Urinary bladder (tissue), 4 donors: ENCODE data around the gene CWF19L2. TPM values are rescaled to one million over a fixed set of nuclear protein-coding genes. Genes with fewer than 3 reads are reported as not detected.
"Not testable (repeated sequence)": the region's sequence is repeated elsewhere in the genome, so short reads cannot be mapped to it uniquely, and the experiment has no call there.

Source experiments
- DNase-seq: peaks from one replicate; pipeline ENCODE4 v3.0.0-alpha.2; 2015; ENCODE audit errors: extremely low spot score
- H3K27ac ChIP-seq: one replicate; pipeline ENCODE4 v1.5.1; 2013; ENCODE audit warnings: low read depth, mild to moderate bottlenecking, moderate library complexity
- H3K36me3 ChIP-seq: one replicate; pipeline ENCODE4 v1.6.1; 2013; ENCODE audit warnings: mild to moderate bottlenecking, moderate library complexity; ENCODE audit not compliant: insufficient read depth
- H3K4me1 ChIP-seq: one replicate; pipeline ENCODE4 v1.6.1; 2013; ENCODE audit warnings: mild to moderate bottlenecking, moderate library complexity; ENCODE audit not compliant: insufficient read depth
- H3K4me3 ChIP-seq: one replicate; pipeline ENCODE4 v1.5.1; 2013; ENCODE audit warnings: low read depth, low read length
- WGBS: extraction: QIAGEN DNeasy Blood & Tissue Kit; methylation state at CpG from one replicate; pipeline ENCODE4 v1.1.7; 2013; 5-methylcytosine and 5-hydroxymethylcytosine counted together
- polyA plus RNA-seq: library from polyadenylated mRNA; stranded (reverse); fragments of 200-250 nt; gene quantifications from one replicate; pipeline ENCODE4 v1.2.3, GENCODE V29; 2013
- total RNA-seq: library from RNA; depleted of rRNA; stranded (reverse); fragments of >200 nt; gene quantifications from one replicate; pipeline ENCODE4 v1.2.3, GENCODE V29; 2014
- donor health status: healthy with polysubstance abuse.
- donor health status: healthy.

Gene CWF19L2
- 39.2 TPM for total RNA-seq
- 9.1 TPM for polyA plus RNA-seq

DNA sequence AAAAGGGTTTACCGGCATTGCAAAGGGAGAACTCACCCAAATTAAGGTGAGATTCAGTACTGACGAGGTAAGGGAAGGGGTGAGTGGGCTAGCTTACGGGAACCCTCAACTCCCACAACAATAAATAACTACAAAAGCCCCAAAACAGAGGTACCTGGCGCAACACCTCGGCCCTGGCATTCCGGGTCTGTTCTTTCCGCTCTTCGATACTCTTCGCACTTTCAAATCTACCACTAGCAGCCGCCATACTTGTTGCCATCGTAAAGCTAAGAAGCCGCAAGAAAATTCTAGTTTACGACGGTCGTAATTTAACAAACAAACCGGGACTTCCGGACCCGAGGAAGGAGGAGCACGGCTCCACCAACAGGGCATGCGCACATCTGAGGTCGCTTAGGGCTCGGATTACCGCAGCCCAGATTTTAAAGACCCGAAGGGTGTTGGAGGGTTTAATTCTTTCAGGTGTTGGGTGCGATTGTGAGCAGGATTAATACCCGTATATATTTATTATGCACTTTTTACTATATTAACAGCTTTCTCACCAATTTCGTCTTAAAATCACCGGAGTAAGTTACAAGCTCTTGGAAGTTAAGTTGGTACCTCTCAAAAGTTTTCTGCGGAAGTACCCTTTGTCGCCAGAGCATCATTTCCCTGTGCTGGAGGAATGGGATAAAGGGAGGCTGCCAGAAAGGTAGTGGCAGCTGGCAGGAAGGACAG lies at the start of gene CWF19L2:
CWF19L2 (minus strand) TSS at position 268 of the 714 bp plus-strand sequence; CDS start at position 259, 9 bp downstream.
- WGBS = under 1% methylated on average over 30 of the region's 30 CpGs
- H3K27ac ChIP-seq = no peak within 1 kb of the TSS
- peak; percentile 93 for DNase-seq

DNA sequence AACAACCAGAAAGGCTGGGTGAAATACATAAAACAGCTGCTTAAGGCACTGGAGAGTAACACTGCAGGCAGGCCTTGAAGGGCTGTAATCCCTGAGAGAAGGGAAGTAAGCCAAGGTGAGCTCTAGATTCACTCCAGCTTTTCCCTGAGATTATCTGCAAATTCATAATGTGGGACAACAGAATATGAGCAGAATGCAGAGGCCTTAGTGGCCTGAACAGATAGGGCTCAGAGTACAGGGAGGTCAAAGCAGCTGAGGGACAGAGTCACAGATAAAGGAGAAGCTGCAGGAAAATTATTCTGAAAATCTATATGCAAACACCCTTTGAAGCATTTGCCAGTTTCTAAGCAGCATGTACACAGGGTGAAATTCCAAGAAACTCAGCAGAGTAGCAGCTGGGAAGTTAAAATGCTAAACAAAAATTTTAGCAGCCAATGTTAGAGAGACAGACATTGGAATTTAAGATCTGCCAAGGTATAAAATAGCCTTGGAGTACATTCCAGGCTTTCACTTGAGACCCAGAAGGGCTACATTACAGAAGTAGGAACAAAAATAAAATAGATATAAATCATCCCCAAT lies 48.1 kb upstream of the CWF19L2 start:
- H3K36me3 ChIP-seq = peaks cover 3% of the 10 kb centered on the region
- no peak overlapping the region for H3K27ac ChIP-seq
- H3K4me3 ChIP-seq = no peak overlapping the region
- no peaks in the 10 kb centered on the region for H3K4me1 ChIP-seq
- no peak for DNase-seq

More for the DNA sequence above, at the start of gene CWF19L2:
- Histone ChIP-seq H3K4me3 (peak within 1 kb of the TSS; percentile 95), H3K36me3 (peaks cover under 1% of the 10 kb centered on the region), H3K4me1 (no peaks in the 10 kb centered on the region)

DNA sequence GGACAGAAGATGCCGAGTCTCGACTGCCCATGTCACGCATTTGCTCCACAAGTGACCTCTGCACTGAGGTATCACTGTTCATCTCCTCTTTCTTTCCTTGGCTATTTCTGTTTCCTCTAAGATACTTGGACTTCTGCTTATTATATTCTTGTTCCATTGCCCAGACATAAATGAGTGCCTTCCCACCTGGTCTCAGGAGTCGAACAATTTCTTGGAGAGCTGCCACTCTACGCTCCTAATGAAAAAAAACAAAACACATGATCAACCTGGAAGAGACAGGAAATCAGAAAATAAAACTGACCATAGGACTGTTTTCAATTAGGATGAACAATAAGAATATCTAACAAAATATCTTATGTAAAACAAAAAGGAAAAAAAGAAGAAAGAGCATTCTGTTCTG lies 47.4 kb upstream of the CWF19L2 start:
- H3K4me3 ChIP-seq = no peak overlapping the region
- WGBS = 75% methylated on average over 5 of the region's 5 CpGs
- no peaks in the 10 kb centered on the region for H3K4me1 ChIP-seq
- no peak overlapping the region for H3K27ac ChIP-seq
- peaks cover 3% of the 10 kb centered on the region for H3K36me3 ChIP-seq
- DNase-seq = no peak

DNA sequence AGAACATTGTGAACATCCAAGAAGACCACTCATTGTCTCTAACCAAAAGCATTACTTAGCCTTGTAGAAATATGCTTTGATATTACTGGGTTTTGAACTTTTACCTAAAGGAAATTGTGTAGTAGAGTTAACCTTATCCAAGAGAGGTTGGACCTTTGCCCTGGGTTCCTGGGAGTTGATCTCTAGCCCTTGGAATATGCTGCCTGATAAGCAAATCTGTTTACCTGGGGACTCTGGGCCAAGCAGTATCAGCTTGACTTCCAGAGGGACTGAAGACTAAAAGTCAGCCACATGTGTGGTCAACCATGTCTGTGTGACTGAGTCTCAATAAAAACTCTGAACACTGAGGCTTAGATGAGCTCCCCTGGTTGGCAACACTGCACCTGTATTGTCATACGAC lies 44.1 kb upstream of the CWF19L2 start:
- WGBS = 98% methylated on average over 1 of the region's 1 CpG
- H3K4me1 ChIP-seq = no peaks in the 10 kb centered on the region
- H3K36me3 ChIP-seq = peaks cover 3% of the 10 kb centered on the region
- DNase-seq = no peak
- no peak overlapping the region for H3K4me3 ChIP-seq
- H3K27ac ChIP-seq = no peak overlapping the region

DNA sequence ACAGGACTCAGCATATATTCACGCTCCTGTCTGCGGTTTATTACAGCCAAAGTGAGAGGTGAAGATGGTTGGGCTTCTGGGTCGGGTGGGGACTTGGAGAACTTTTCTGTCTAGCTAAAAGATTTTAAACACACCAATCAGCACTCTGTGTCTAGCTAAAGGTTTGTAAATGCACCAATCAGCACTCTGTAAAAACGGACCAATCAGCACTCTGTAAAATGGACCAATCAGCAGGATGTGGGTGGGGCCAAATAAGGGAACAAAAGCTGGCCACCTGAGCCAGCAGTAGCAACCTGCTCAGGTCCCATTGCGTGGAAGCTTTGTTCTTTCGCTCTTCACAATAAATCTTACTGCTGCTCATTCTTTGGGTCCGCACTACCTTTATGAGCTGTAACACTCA lies 39.7 kb upstream of the CWF19L2 start:
- not testable (repeated sequence) for H3K36me3 ChIP-seq, H3K4me1 ChIP-seq, DNase-seq, H3K27ac ChIP-seq, H3K4me3 ChIP-seq
- WGBS = 94% methylated on average over 7 of the region's 7 CpGs

DNA sequence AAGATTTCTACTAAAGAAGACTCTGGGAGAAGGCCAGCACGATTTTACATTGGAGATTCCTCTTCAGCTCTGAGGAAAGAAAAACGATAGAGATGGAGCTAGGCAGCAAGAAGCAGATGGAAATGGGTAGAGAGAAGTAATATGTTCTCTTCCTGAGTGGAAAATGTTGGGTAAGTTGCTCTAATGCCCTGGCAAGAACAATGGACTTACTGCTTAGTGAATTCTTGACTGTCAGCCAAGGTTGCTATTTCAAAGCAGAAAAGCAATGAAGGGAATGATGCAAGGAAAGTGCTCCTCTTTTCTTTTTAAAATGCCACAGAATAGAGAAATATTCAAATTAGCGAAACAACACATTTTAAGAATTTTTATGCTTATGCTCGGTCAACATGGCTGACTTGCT lies 38.4 kb upstream of the CWF19L2 start:
- WGBS = 61% methylated on average over 4 of the region's 4 CpGs
- DNase-seq = no peak
- Histone ChIP-seq H3K4me3 (no peak overlapping the region), H3K4me1 (no peaks in the 10 kb centered on the region), H3K27ac (no peak overlapping the region), H3K36me3 (no peaks in the 10 kb centered on the region)

DNA sequence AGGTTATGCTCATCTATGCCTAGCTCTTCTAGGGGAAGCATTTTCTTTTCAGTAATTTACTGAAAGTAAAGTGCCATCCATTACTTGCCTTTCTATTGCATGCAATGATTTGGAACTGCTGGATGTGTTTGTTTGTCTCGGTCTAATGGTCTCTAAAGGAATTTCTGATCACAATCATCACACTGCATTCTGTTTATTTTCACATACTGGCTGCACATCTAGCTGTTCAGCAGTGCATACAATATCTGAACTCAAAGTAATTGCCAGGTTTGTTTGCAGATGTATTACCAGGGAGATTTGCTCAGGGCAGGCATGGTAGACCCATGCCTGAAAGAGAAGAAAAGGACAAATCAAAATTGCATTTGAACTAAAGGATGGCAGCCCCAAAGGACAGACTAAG lies 36.4 kb upstream of the CWF19L2 start:
- Histone ChIP-seq H3K36me3 (no peaks in the 10 kb centered on the region), H3K4me1 (no peaks in the 10 kb centered on the region), H3K4me3 (no peak overlapping the region), H3K27ac (no peak overlapping the region)
- 70% methylated on average over 1 of the region's 1 CpG for whole genome bisulfite sequencing
- no peak for DNase-seq

DNA sequence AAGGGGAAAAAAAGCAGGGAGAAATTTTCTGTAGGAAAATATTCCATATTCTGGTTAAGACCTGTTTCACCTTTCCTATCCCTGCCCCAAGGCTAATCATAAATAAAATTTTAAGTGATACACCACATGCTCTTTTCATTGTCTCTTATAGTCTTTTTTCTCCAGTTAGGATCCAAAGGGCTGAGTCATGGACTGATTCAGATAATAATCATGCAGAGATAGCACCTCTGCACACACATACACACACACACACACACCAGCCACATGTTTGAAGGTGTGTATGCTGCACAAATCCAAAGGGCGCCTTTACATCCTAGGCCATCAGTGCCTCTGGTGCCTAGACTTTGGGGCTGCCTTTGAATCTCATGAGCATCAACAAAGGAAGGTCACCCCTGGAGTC lies 35.5 kb upstream of the CWF19L2 start:
- Histone ChIP-seq H3K27ac (no peak overlapping the region), H3K36me3 (no peaks in the 10 kb centered on the region), H3K4me1 (no peaks in the 10 kb centered on the region), H3K4me3 (no peak overlapping the region)
- 99% methylated on average over 1 of the region's 1 CpG for WGBS
- no peak for DNase-seq

DNA sequence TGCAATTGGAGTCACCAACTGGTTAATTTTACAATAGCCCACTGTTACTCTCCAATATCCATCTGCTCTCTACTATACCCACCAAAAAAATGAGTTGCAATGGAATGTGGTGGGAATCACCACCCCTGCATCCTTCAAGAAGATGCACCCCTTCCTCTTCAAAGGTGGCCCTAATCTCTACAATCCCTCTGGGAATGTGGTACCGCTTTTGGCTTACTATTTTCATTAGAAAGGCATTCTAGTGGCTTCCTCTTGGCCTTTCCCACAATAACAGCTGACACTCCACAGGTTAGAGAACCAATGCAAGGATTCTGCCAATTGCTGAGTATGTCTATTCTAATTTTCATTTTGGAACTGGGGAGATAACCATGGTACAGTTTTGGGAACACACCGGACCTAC lies 33.2 kb upstream of the CWF19L2 start:
- no peaks in the 10 kb centered on the region for H3K36me3 ChIP-seq
- H3K4me3 ChIP-seq = no peak overlapping the region
- DNase-seq = no peak
- H3K27ac ChIP-seq = no peak overlapping the region
- 87% methylated on average over 2 of the region's 2 CpGs for WGBS
- no peaks in the 10 kb centered on the region for H3K4me1 ChIP-seq

DNA sequence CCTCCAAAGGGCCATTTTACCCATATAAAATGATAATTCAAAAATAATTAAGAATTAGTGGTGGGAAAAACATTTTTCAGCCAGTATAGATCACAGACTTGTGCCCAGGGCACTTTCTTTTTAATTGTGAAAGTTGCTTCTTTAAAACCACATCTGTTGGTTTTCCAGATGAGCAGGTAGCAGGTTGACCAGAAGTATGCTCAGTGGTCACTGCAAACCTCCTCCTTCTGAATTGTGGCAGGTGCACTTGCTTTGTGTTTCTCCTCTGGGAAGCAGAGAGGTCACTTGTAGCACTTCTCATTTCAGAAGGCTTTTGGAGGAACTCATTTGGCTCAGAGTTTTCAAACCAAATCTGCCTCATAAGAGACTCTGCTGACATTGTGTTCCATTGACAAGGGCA lies 24.6 kb upstream of the CWF19L2 start:
- DNase-seq = no peak
- Histone ChIP-seq H3K4me1 (no peaks in the 10 kb centered on the region), H3K36me3 (no peaks in the 10 kb centered on the region)

DNA sequence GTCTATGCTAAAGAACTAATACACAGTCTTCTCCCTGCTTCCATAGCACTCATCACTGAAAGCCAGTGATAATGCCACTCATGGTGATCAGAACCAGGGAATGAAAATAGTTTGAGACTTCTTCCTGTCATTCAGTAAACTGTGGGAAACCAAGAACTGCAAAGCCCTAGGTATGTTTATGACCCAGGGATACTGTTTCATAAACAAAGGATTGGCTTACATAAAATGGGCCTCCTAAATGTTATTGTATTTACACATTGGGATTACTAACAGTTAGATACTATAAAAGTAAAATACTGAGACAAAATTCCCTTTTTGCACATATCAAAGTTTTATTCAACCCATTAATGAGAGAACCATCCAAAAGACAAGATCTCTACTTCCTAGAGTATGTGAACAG lies 21.3 kb upstream of the CWF19L2 start:
- no peak for DNase-seq
- H3K4me3 ChIP-seq = no peak overlapping the region
- H3K27ac ChIP-seq = no peak overlapping the region
- H3K4me1 ChIP-seq = no peaks in the 10 kb centered on the region
- H3K36me3 ChIP-seq = no peaks in the 10 kb centered on the region

More for the DNA sequence above, 24.6 kb upstream of the CWF19L2 start:
- no peak overlapping the region for H3K27ac ChIP-seq
- H3K4me3 ChIP-seq = no peak overlapping the region

DNA sequence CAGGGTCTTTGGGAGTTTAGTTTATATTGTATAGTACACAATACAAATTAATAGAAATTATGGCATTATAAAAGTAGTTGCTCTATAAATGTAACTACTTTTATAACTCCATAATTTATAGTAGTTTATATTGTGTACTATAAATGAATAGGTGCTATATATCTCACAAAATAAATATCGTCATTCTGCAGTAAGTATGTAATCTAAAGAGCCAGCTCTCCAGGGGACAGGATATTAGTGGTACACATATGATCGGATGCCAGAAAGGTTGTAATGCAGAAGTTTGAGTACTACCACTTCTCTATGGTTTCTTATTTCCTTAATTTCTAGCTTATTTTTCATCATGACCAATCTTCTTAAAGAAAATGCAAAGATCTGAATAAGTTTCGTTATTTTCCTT lies 20.2 kb upstream of the CWF19L2 start:
- H3K4me3 ChIP-seq = no peak overlapping the region
- DNase-seq = no peak
- 75% methylated on average over 3 of the region's 3 CpGs for WGBS

DNA sequence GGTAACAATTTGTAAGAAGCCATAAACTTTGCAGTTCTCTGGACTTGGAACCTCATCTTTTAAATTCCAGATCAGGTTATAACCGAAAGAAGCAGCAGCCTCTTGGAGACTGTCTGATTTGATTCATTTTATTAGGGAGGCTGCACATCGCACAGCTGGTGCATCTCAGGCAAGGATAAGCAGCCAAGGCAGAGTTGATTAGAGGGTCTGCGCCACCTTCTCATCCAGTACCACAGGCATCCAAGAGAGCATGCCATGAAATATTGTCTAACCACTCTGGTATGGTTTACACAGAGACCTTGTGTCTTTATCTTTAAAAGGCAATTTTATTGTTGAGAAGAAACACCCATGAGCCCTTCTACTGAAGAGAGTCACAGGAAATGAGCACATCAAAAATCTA lies 16.2 kb upstream of the CWF19L2 start:
- DNase-seq = peak; percentile 21
- 25% methylated on average over 3 of the region's 3 CpGs for WGBS
- H3K27ac ChIP-seq = no peak overlapping the region
- no peaks in the 10 kb centered on the region for H3K36me3 ChIP-seq
- no peak overlapping the region for H3K4me3 ChIP-seq
- no peaks in the 10 kb centered on the region for H3K4me1 ChIP-seq

More for the DNA sequence above, 20.2 kb upstream of the CWF19L2 start:
- H3K27ac ChIP-seq = no peak overlapping the region
- H3K36me3 ChIP-seq = no peaks in the 10 kb centered on the region
- no peaks in the 10 kb centered on the region for H3K4me1 ChIP-seq

DNA sequence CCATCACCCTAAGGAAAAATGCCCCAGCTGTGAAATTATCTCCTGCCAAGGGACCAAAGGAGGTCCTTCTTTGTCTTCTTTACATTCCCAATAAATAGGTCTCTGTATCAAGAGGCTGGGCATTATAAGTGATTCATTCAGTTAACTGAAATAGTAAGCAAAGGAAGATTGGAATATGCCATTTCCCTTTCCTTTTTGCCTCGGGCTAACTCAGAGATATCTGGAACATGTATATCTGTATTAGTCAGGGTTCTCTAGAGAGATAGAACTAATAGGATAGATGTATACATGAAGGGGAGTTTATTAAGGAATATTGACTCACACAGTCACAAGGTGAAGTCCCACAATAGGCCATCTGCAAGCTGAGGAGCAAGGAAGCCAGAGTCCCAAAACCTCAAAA lies 15.3 kb upstream of the CWF19L2 start:
- Histone ChIP-seq H3K27ac (no peak overlapping the region), H3K4me3 (no peak overlapping the region), H3K36me3 (no peaks in the 10 kb centered on the region), H3K4me1 (no peaks in the 10 kb centered on the region)
- no peak for DNase-seq
- WGBS = 71% methylated on average over 1 of the region's 1 CpG
